Astrocyte (in vitro differentiated cells and primary cell): ENCODE data around the gene COL4A4. TPM values are rescaled to one million over a fixed set of nuclear protein-coding genes. Genes with fewer than 3 reads are reported as not detected.

Source experiments
- DNase-seq: peaks from one replicate; pipeline ENCODE4 v3.0.0-alpha.2; 2010; ENCODE audit warnings: low read depth
- FAIRE-seq: peaks from 2 replicates; lab custom pipeline; 2011; peaks lifted over from hg19 to GRCh38; lab: Jason Lieb, UNC
- H2AFZ ChIP-seq: 2 replicates; pipeline ENCODE4 v1.6.0; 2012; ENCODE audit warnings: low read depth, low read length, inconsistent platforms
- H3K27ac ChIP-seq: 2 replicates; pipeline ENCODE4 v1.5.1; 2011; ENCODE audit warnings: low read depth, low read length, inconsistent platforms
- H3K27me3 ChIP-seq: 2 replicates; pipeline ENCODE4 v1.6.0; 2011; ENCODE audit warnings: low read length, inconsistent platforms; ENCODE audit not compliant: insufficient read depth
- H3K36me3 ChIP-seq: 2 replicates; pipeline ENCODE4 v1.5.1; 2011; ENCODE audit warnings: low read length, inconsistent platforms; ENCODE audit not compliant: insufficient read depth
- H3K4me1 ChIP-seq: 2 replicates; pipeline ENCODE4 v1.5.1; 2011; ENCODE audit warnings: low read length, inconsistent platforms; ENCODE audit not compliant: insufficient read depth
- H3K4me2 ChIP-seq: 2 replicates; pipeline ENCODE4 v1.6.0; 2012; ENCODE audit warnings: low read length, inconsistent platforms
- H3K4me3 ChIP-seq: 2 replicates; pipeline ENCODE4 v1.5.1; 2011; ENCODE audit warnings: low read depth, mild to moderate bottlenecking, low read length, inconsistent platforms; ENCODE audit not compliant: insufficient read depth
- H3K79me2 ChIP-seq: 2 replicates; pipeline ENCODE4 v1.6.0; 2012; ENCODE audit warnings: mild to moderate bottlenecking, low read length, inconsistent platforms; ENCODE audit not compliant: insufficient read depth
- H3K9ac ChIP-seq: 2 replicates; pipeline ENCODE4 v1.6.0; 2012; ENCODE audit warnings: mild to moderate bottlenecking, low read length, inconsistent platforms
- H3K9me3 ChIP-seq: 2 replicates; pipeline ENCODE4 v1.5.1; 2012; ENCODE audit warnings: low read depth, mild to moderate bottlenecking, low read length, inconsistent platforms; ENCODE audit not compliant: insufficient read depth
- H4K20me1 ChIP-seq: 2 replicates; pipeline ENCODE4 v1.6.0; 2012; ENCODE audit warnings: low read length, inconsistent platforms; ENCODE audit not compliant: insufficient read depth
- H3K27ac Mint-ChIP-seq: one replicate; pipeline ENCODE4 v1.8.0; 2021; ENCODE audit warnings: mild to moderate bottlenecking, mixed read lengths; ENCODE audit not compliant: unreplicated experiment
- H3K27me3 Mint-ChIP-seq: one replicate; pipeline ENCODE4 v1.8.0; 2021; ENCODE audit warnings: low read depth, mixed read lengths; ENCODE audit not compliant: unreplicated experiment
- H3K36me3 Mint-ChIP-seq: one replicate; pipeline ENCODE4 v1.8.0; 2021; ENCODE audit warnings: low read depth, mixed read lengths; ENCODE audit not compliant: unreplicated experiment
- H3K4me1 Mint-ChIP-seq: one replicate; pipeline ENCODE4 v1.8.0; 2021; ENCODE audit warnings: low read depth, mixed read lengths; ENCODE audit not compliant: unreplicated experiment
- H3K4me3 Mint-ChIP-seq: one replicate; pipeline ENCODE4 v1.8.0; 2021; ENCODE audit warnings: mild to moderate bottlenecking, moderate library complexity, mixed read lengths; ENCODE audit not compliant: unreplicated experiment
- H3K9me3 Mint-ChIP-seq: one replicate; pipeline ENCODE4 v1.8.0; 2021; ENCODE audit warnings: mild to moderate bottlenecking, mixed read lengths; ENCODE audit not compliant: unreplicated experiment
- CTCF ChIP-seq: IDR thresholded peaks from 2 replicates; pipeline ENCODE4 v1.5.1; 2011; ENCODE audit warnings: low read depth, mild to moderate bottlenecking, inconsistent platforms, low read length, moderate library complexity; ENCODE audit not compliant: insufficient read depth
- EZH2 ChIP-seq: IDR thresholded peaks from 2 replicates; pipeline ENCODE4 v1.6.1; 2012; ENCODE audit warnings: mild to moderate bottlenecking, low read length, inconsistent platforms; ENCODE audit not compliant: insufficient read depth
- total RNA-seq: library from RNA; stranded (reverse); gene quantifications from 2 replicates; pipeline ENCODE4 v1.2.1, GENCODE V29; 2021

COL4A4 gene
- total RNA-seq, 1 donor from 2014 or later = 0.36 TPM

- peak; percentile 20 for FAIRE-seq
- H3K4me3 ChIP-seq = no peak overlapping the region
Observed at GRCh38 chr2:227148106-227148505, 15.9 kb downstream of the COL4A4 start.

GRCh38 chr2:227147023-227147422, 17.0 kb downstream of the COL4A4 start:
- H3K27ac Mint-ChIP-seq = no peak overlapping the region
- H3K4me1 ChIP-seq = no peaks in the 10 kb centered on the region
- no peaks in the 10 kb centered on the region for H3K27me3 Mint-ChIP-seq
- TF ChIP-seq EZH2 = no peak
- TF ChIP-seq CTCF = no peak
- H3K36me3 Mint-ChIP-seq = no peaks in the 10 kb centered on the region
- no peaks in the 10 kb centered on the region for H3K79me2 ChIP-seq
- peaks cover 2% of the 10 kb centered on the region for H3K9me3 Mint-ChIP-seq
- H3K9me3 ChIP-seq = no peaks in the 10 kb centered on the region
- H3K4me3 Mint-ChIP-seq = no peak overlapping the region
- no peak overlapping the region for H2AFZ ChIP-seq
- peaks cover 4% of the 10 kb centered on the region for H3K4me1 Mint-ChIP-seq
- no peaks in the 10 kb centered on the region for H4K20me1 ChIP-seq
- DNase-seq (peak; percentile 37), FAIRE-seq (no peak)
- no peaks in the 10 kb centered on the region for H3K27me3 ChIP-seq
- H3K9ac ChIP-seq = no peak overlapping the region
- no peak overlapping the region for H3K4me3 ChIP-seq
- no peaks in the 10 kb centered on the region for H3K36me3 ChIP-seq
- no peak overlapping the region for H3K4me2 ChIP-seq
- no peak overlapping the region for H3K27ac ChIP-seq

More at GRCh38 chr2:227148106-227148505, 15.9 kb downstream of the COL4A4 start:
- Histone ChIP-seq H3K9me3 (no peaks in the 10 kb centered on the region), H3K27ac (no peak overlapping the region), H3K27me3 (no peaks in the 10 kb centered on the region), H3K36me3 (no peaks in the 10 kb centered on the region), H3K4me1 (no peaks in the 10 kb centered on the region), H3K79me2 (no peaks in the 10 kb centered on the region), H4K20me1 (no peaks in the 10 kb centered on the region), H3K4me2 (no peak overlapping the region), H2AFZ (no peak overlapping the region), H3K9ac (no peak overlapping the region)
- H3K9me3 Mint-ChIP-seq = peaks cover 2% of the 10 kb centered on the region
- DNase-seq = no peak
- H3K36me3 Mint-ChIP-seq = no peaks in the 10 kb centered on the region
- H3K27ac Mint-ChIP-seq = no peak overlapping the region
- peaks cover 4% of the 10 kb centered on the region for H3K4me1 Mint-ChIP-seq
- no peak overlapping the region for H3K4me3 Mint-ChIP-seq
- no peaks in the 10 kb centered on the region for H3K27me3 Mint-ChIP-seq
- TF ChIP-seq EZH2 (no peak), CTCF (no peak)

GRCh38 chr2:227146456-227146855, 17.5 kb downstream of the COL4A4 start:
- no peaks in the 10 kb centered on the region for H3K36me3 Mint-ChIP-seq
- no peaks in the 10 kb centered on the region for H3K27me3 Mint-ChIP-seq
- FAIRE-seq = no peak
- peaks cover 4% of the 10 kb centered on the region for H3K4me1 Mint-ChIP-seq
- TF ChIP-seq EZH2 (no peak), CTCF (no peak)
- H3K4me1 ChIP-seq = no peaks in the 10 kb centered on the region
- no peaks in the 10 kb centered on the region for H3K27me3 ChIP-seq
- H2AFZ ChIP-seq = no peak overlapping the region
- H4K20me1 ChIP-seq = no peaks in the 10 kb centered on the region
- H3K4me3 Mint-ChIP-seq = no peak overlapping the region
- no peaks in the 10 kb centered on the region for H3K9me3 ChIP-seq
- peaks cover 2% of the 10 kb centered on the region for H3K9me3 Mint-ChIP-seq
- no peak overlapping the region for H3K27ac Mint-ChIP-seq
- H3K36me3 ChIP-seq = no peaks in the 10 kb centered on the region
- H3K4me2 ChIP-seq = no peak overlapping the region
- H3K79me2 ChIP-seq = no peaks in the 10 kb centered on the region
- no peak overlapping the region for H3K9ac ChIP-seq
- H3K4me3 ChIP-seq = no peak overlapping the region
- H3K27ac ChIP-seq = no peak overlapping the region
- DNase-seq = no peak
